Measurements from ENCODE around the gene RPL9. TPM values are rescaled to one million over a fixed set of nuclear protein-coding genes. Genes with fewer than 3 reads are reported as not detected.

RPL9 gene
- total and polyA plus RNA-seq, 2 experiments from 2014 or later = 2,522 to 4,044 TPM

Small RNA genes within 50 kb of the gene (microRNA-seq; reads per million reads assigned to microRNA genes)
- gene MIR5591 = not detected

Small RNA genes within 50 kb of the gene (small RNA-seq; reads per million reads assigned to genes)
- gene MIR5591 (ENCODE audit: low replicate concordance) = not detected
- not detected for gene RF00019 (ENCODE audit: low replicate concordance)

Other genes starting within 250 kb of the RPL9 start
- gene RFC1, start 92.6 kb downstream of the RPL9 start, total RNA-seq (2014; rRNA removed; shearing (Covaris generic)) = 70.5 and 75.8 TPM in 2 replicates
- gene RFC1, start 92.6 kb downstream of the RPL9 start, polyA plus RNA-seq (2016; fragmentation: Nextera tagmentation; extraction: Ambion mirVana) = 194 and 228 TPM in 2 replicates
- gene KLB, start 52.0 kb downstream of the RPL9 start, total RNA-seq (2014; rRNA removed; shearing (Covaris generic)) = 0.03 TPM in 1 of 2 replicates, not detected in the other
- 0.19 and 0.21 TPM in 2 replicates for gene KLB, start 52.0 kb downstream of the RPL9 start, polyA plus RNA-seq (2016; fragmentation: Nextera tagmentation; extraction: Ambion mirVana)
- 18.7 and 28.8 TPM in 2 replicates for gene LIAS, start 134 bp upstream of the RPL9 start, total RNA-seq (2014; rRNA removed; shearing (Covaris generic))
- 17.5 and 18.2 TPM in 2 replicates for gene LIAS, start 134 bp upstream of the RPL9 start, polyA plus RNA-seq (2016; fragmentation: Nextera tagmentation; extraction: Ambion mirVana)
- 69.8 and 81.3 TPM in 2 replicates for gene UGDH, start 68.5 kb upstream of the RPL9 start, total RNA-seq (2014; rRNA removed; shearing (Covaris generic))
- 45.8 and 48.9 TPM in 2 replicates for gene UGDH, start 68.5 kb upstream of the RPL9 start, polyA plus RNA-seq (2016; fragmentation: Nextera tagmentation; extraction: Ambion mirVana)
- 23.3 and 29.0 TPM in 2 replicates for gene SMIM14, start 179.9 kb upstream of the RPL9 start, total RNA-seq (2014; rRNA removed; shearing (Covaris generic))
- gene SMIM14, start 179.9 kb upstream of the RPL9 start, polyA plus RNA-seq (2016; fragmentation: Nextera tagmentation; extraction: Ambion mirVana) = 52.6 and 54.6 TPM in 2 replicates
- gene UBE2K, start 239.2 kb upstream of the RPL9 start, total RNA-seq (2014; rRNA removed; shearing (Covaris generic)) = 97.7 and 113 TPM in 2 replicates
- 192 and 207 TPM in 2 replicates for gene UBE2K, start 239.2 kb upstream of the RPL9 start, polyA plus RNA-seq (2016; fragmentation: Nextera tagmentation; extraction: Ambion mirVana)

All from GM23338 (cell line).